Activated CD8-positive, alpha-beta memory T cell treated with anti-CD3 and anti-CD28 coated beads for 36 hours (primary cell): Measurements from ENCODE around the gene SCRN1. TPM values are rescaled to one million over a fixed set of nuclear protein-coding genes. Genes with fewer than 3 reads are reported as not detected.

ENCODE experiments used
- CTCF ChIA-PET: fragments of 350-600 bp; sonication (Branson Sonifier 250); formaldehyde crosslinking; loops from one replicate; lab custom pipeline; 2021; ENCODE audit warnings: antibody characterized with exemption; lab: Charles Lee
- POLR2A ChIA-PET: fragments of 350-600 bp; sonication (Branson Sonifier 250); formaldehyde crosslinking; loops from one replicate; lab custom pipeline; 2021; ENCODE audit warnings: antibody characterized with exemption; lab: Charles Lee
- total RNA-seq, 2 experiments: library from RNA; stranded (reverse); gene quantifications; one replicate each; pipeline ENCODE4 v1.2.3, GENCODE V29; 2021

Gene SCRN1
- total RNA-seq, 2 experiments from 2014 or later: 3.4 to 4.7 TPM

DNA sequence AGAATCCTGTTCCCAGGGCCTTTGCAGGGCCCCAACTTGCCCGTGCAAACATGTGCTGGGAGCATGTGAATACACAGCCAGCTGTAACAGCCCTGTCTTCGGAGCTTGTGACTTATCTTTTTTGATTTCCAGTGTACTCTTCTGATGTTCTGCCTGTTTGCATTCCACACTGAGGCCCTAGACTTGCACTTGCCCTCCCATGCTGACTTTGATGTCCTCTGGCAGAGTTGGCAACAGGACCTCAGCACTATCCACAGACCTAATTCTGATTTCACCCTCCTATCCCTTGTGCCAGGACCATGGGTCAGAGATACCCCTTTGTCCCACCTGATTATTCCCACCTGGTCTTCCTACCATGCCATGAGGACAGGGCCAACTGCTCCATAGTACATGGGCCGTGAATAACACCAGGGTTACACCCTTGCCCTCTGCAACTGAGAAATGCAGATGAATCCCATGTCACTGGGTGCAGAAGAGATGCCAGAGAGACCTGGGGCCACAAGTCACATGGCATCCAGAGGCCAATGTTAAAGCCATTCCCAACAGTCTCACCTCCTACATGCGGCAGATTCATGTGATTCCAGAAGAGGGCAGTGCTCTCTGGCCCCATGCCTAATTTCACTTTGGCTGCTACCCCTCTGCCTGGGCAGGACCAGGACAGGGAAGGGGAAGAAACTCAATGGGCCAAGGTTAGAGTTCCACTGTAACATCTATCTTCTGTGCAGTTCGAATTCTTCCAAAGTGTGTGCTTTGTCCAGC is 43.0 kb downstream of the SCRN1 start:
- CTCF ChIA-PET: no interaction called here

GRCh38 chr7:29945259-29945809 is 44.3 kb downstream of the SCRN1 start:
- POLR2A ChIA-PET: no interaction called here
- CTCF ChIA-PET: no interaction called here

More for the DNA sequence above, 43.0 kb downstream of the SCRN1 start:
- POLR2A ChIA-PET: no interaction called here

GRCh38 chr7:29940199-29940598 is 49.4 kb downstream of the SCRN1 start:
- ChIA-PET CTCF (no interaction called here), POLR2A (no interaction called here)

DNA sequence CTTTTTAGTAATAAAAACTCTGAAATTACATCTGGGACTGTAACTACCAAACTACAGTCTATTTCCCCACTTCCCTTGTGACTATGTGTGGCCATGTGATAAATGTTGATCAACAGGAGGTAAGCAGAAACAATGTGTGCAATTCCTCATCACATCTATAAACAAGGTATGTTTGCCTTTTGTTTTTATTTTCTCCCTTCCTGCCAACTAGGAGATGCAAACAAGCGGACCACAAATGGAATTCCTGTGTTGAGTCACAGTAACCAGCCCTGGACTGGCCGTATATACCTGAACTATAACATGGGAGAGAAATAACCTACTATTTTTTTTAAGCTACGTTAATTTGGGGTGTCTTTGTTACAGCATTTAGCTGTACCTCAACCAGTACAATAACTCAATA is 52.5 kb downstream of the SCRN1 start:
- ChIA-PET POLR2A (no interaction called here), CTCF (no interaction called here)

GRCh38 chr7:29935111-29935510 is 54.5 kb downstream of the SCRN1 start:
- ChIA-PET POLR2A (no interaction called here), CTCF (no interaction called here)

- CTCF ChIA-PET: no interaction called here
Observed at GRCh38 chr7:29929018-29929807, 60.4 kb downstream of the SCRN1 start.

GRCh38 chr7:29926741-29927140 is 62.9 kb downstream of the SCRN1 start:
- POLR2A ChIA-PET: no interaction called here
- CTCF ChIA-PET: no interaction called here

More at GRCh38 chr7:29929018-29929807, 60.4 kb downstream of the SCRN1 start:
- POLR2A ChIA-PET: no interaction called here

DNA sequence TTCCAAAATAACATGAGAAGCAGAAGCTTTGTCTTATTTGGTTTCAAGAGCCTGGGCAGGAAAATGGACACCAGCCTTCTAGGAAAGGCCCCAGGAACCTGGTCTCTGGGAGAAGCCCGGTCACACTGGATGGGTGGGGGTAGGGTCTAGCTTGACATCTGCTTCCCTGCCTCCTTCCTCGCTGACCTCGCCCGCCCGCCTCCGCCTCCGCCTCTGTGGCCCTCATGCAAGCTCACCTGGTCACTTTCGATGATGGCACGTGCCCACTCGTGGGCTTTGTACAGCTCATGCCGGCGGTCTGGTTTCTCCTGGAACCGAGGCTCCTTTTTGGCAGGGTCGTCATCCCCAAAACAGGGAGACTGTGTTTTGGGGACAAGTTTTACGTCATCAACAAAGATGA is 63.4 kb downstream of the SCRN1 start:
- ChIA-PET CTCF (no interaction called here), POLR2A (no interaction called here)

GRCh38 chr7:29924684-29925083 is 64.9 kb downstream of the SCRN1 start:
- ChIA-PET POLR2A (no interaction called here), CTCF (no interaction called here)

DNA sequence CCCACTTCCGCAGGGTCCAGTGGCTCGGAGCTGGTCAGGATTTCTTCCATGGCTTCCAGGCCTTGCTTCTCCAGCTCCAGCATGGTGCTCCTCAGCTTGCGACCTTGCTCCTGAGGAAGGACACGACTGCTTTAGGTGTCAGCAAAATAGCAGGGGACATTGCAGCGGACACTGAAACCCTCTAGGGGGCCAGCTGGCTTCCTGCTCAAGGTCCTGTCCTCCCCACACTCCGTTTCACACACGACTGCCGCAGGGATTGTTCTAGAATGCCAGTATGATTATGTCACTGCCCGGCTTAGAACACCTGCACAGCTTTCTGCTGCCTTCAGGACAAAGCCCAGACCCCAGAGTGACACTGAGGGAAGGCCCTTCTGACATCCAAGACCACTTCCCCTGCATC is 65.6 kb downstream of the SCRN1 start:
- ChIA-PET POLR2A (no interaction called here), CTCF (no interaction called here)

- POLR2A ChIA-PET: no interaction called here
Observed at GRCh38 chr7:29922921-29923700, 66.5 kb downstream of the SCRN1 start.

DNA sequence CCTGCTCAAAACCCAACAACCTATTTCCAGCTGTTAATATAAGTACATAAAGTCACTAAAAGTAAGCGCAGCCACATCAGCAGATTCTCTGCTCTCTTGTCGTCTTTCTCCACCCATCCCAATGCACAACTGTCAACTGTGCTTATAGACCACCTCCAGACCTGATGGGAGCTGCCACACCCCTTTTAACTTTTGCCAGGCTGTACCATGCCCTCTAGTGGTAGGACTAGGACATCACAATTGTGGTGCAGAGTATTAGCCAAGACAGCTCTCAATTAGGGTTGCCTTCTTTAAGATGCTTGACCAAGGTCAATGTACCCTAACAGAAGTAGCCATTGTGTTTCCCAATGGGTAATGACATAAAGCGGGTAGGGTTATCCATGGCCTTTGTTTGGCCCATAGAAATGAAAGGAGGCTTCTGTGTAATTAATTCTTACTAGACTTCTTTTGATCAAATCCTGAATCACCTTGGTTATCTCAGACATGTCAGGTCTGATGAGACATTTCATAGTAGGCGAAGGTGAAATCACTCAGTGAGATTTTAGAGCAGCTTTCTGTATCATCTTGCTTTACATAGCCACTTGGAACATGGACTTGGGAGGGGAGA is 68.1 kb downstream of the SCRN1 start:
- ChIA-PET CTCF (interaction anchor here (0.9 to 2.3 kb wide), 8 partner anchors 9 to 999 kb away, joined by 3 to 8 read pairs (median 3); no protein-coding TSS in a partner anchor), POLR2A (no interaction called here)

More at GRCh38 chr7:29922921-29923700, 66.5 kb downstream of the SCRN1 start:
- CTCF ChIA-PET: interaction anchor here (0.6 to 2.3 kb wide), 2 partner anchors 30 to 295 kb away, joined by 3 to 8 read pairs; no protein-coding TSS in a partner anchor

DNA sequence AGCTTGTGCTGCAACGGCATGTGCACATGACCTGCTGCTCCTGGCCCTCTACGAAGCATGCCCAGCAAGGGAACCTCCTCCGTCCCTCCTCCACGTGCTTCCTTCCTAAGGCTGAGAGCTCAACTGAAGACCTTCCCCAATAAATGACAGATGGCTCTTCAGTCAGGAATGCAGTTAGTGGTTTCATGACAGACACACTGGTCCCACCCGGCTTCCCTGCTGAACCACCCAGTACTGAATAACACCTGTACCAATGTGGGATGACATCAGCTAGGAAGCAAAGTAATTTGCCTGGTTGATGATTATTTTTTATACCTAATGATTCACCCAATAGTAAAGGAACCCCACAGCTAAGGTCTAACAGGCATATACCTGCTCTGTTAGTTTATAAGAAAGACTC is 69.1 kb downstream of the SCRN1 start:
- ChIA-PET POLR2A (no interaction called here), CTCF (interaction anchor here (1.3 to 2.3 kb wide), 3 partner anchors 13 to 161 kb away, joined by 3 to 8 read pairs (median 3); no protein-coding TSS in a partner anchor)

GRCh38 chr7:29919790-29920189 is 69.8 kb downstream of the SCRN1 start:
- POLR2A ChIA-PET: no interaction called here
- CTCF ChIA-PET: no interaction called here

DNA sequence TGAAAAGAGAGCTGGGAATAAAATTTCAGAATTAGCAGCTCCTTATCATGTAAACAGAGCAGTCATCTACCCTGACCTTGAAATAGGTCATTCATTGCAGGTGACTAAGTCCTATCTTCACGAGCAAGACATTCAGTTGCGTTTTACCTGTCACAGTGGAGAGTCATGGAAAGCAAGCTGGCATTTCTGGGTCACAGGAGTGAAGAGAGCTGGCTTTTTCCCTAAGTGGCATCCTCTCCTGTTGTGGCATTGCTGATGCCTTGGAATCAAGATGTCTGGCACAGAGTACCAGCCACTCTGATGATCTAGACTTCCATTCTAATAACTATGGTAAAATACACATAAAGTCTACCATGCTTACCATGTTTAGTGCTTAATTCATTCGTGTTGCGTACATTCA is 70.8 kb downstream of the SCRN1 start:
- ChIA-PET CTCF (no interaction called here), POLR2A (no interaction called here)

- CTCF ChIA-PET: no interaction called here
Observed at GRCh38 chr7:29917641-29918040, 72.0 kb downstream of the SCRN1 start.

GRCh38 chr7:29915481-29916215 is 74.0 kb downstream of the SCRN1 start:
- CTCF ChIA-PET: no interaction called here

More at GRCh38 chr7:29917641-29918040, 72.0 kb downstream of the SCRN1 start:
- POLR2A ChIA-PET: no interaction called here

GRCh38 chr7:29914180-29914579 is 75.4 kb downstream of the SCRN1 start:
- POLR2A ChIA-PET: no interaction called here
- CTCF ChIA-PET: no interaction called here

More at GRCh38 chr7:29915481-29916215, 74.0 kb downstream of the SCRN1 start:
- POLR2A ChIA-PET: no interaction called here
